Smooth muscle cell (in vitro differentiated cells): ENCODE results near the gene CCBE1. TPM values are rescaled to one million over a fixed set of nuclear protein-coding genes. Genes with fewer than 3 reads are reported as not detected.

Experiments
- DNase-seq: peaks from one replicate; lab custom pipeline; 2025; ENCODE audit not compliant: unreplicated experiment; lab: John Stamatoyannopoulos, UW
- H2AFZ ChIP-seq: fragments of 200-600 bp; sonication (generic); 2 replicates; pipeline ENCODE4 v1.6.0; 2016; ENCODE audit warnings: antibody characterized with exemption, low read depth, mild to moderate bottlenecking
- H3F3A ChIP-seq: fragments of 200-600 bp; sonication (generic); 2 replicates; pipeline ENCODE4 v1.6.0; 2017; ENCODE audit warnings: antibody characterized with exemption, low read depth
- H3K27ac ChIP-seq: fragments of 200-600 bp; sonication (generic); 2 replicates; pipeline ENCODE4 v1.5.1; 2016; ENCODE audit warnings: low read depth, mild to moderate bottlenecking
- H3K27me3 ChIP-seq: fragments of 200-600 bp; sonication (generic); 2 replicates; pipeline ENCODE4 v1.6.1; 2016; ENCODE audit warnings: low read depth, mild to moderate bottlenecking
- H3K36me3 ChIP-seq: fragments of 200-600 bp; sonication (generic); 2 replicates; pipeline ENCODE4 v1.5.1; 2016; ENCODE audit warnings: low read depth
- H3K4me1 ChIP-seq: fragments of 200-600 bp; sonication (generic); 2 replicates; pipeline ENCODE4 v1.5.1; 2016; ENCODE audit warnings: low read depth
- H3K4me2 ChIP-seq: fragments of 200-600 bp; sonication (generic); 2 replicates; pipeline ENCODE4 v1.6.0; 2016; ENCODE audit warnings: mild to moderate bottlenecking
- H3K4me3 ChIP-seq: fragments of 200-600 bp; sonication (generic); 2 replicates; pipeline ENCODE4 v1.5.1; 2016; ENCODE audit warnings: mild to moderate bottlenecking
- H3K79me2 ChIP-seq: fragments of 200-600 bp; sonication (generic); 2 replicates; pipeline ENCODE4 v1.6.0; 2016; ENCODE audit warnings: low read depth, mild to moderate bottlenecking
- H3K9ac ChIP-seq: fragments of 200-600 bp; sonication (generic); 2 replicates; pipeline ENCODE4 v1.6.0; 2016; ENCODE audit warnings: low read depth
- H3K9me3 ChIP-seq: fragments of 200-600 bp; sonication (generic); replicated peaks from 2 replicates; pipeline ENCODE4 v1.5.1; 2016; ENCODE audit warnings: low read depth
- H4K20me1 ChIP-seq: fragments of 200-600 bp; sonication (generic); 2 replicates; pipeline ENCODE4 v1.6.0; 2016; ENCODE audit warnings: low read depth
- CTCF ChIP-seq: fragments of 200-600 bp; sonication (generic); IDR thresholded peaks from 2 replicates; pipeline ENCODE4 v1.5.1; 2017; ENCODE audit warnings: borderline replicate concordance, mild to moderate bottlenecking, antibody characterized with exemption; ENCODE audit not compliant: insufficient read depth, poor library complexity, severe bottlenecking
- WGBS: methylation state at CpG from one replicate; pipeline ENCODE4 v1.1.7; 2016; ENCODE audit warnings: low lambda C conversion rate; 5-methylcytosine and 5-hydroxymethylcytosine counted together
- polyA plus RNA-seq: library from polyadenylated mRNA; unstranded; fragments of >200 nt; fragmentation: Nextera tagmentation; extraction: Ambion mirVana; gene quantifications from 2 replicates; pipeline ENCODE4 v1.2.1, GENCODE V29; 2016
- total RNA-seq: library from RNA; depleted of rRNA; stranded (reverse); fragments of >200 nt; gene quantifications from 2 replicates; pipeline ENCODE4 v1.2.3, GENCODE V29; 2014

CCBE1 gene
- total and polyA plus RNA-seq, 2 experiments from 2014 or later = 3.1 TPM; not detected in 1

GRCh38 chr18:59686260-59686659 lies 11.0 kb downstream of the CCBE1 start:
- Histone ChIP-seq H3K79me2 (no peaks in the 10 kb centered on the region), H4K20me1 (no peaks in the 10 kb centered on the region), H3F3A (no peaks in the 10 kb centered on the region), H3K4me1 (peaks cover 18% of the 10 kb centered on the region), H3K9ac (no peak overlapping the region), H3K27me3 (peaks cover 98% of the 10 kb centered on the region), H2AFZ (no peak overlapping the region), H3K27ac (no peak overlapping the region), H3K4me3 (no peak overlapping the region), H3K9me3 (no peaks in the 10 kb centered on the region), H3K36me3 (no peaks in the 10 kb centered on the region), H3K4me2 (no peak overlapping the region)
- no peak for DNase-seq
- 83% methylated on average over 1 of the region's 1 CpG for WGBS
- no peak for TF ChIP-seq CTCF

GRCh38 chr18:59685501-59685900 lies 11.7 kb downstream of the CCBE1 start:
- Histone ChIP-seq H3K9ac (no peak overlapping the region), H3K9me3 (no peaks in the 10 kb centered on the region), H3F3A (no peaks in the 10 kb centered on the region), H3K27me3 (peaks cover 99% of the 10 kb centered on the region), H2AFZ (no peak overlapping the region), H3K4me1 (peaks cover 19% of the 10 kb centered on the region), H4K20me1 (no peaks in the 10 kb centered on the region), H3K36me3 (no peaks in the 10 kb centered on the region), H3K79me2 (no peaks in the 10 kb centered on the region), H3K27ac (no peak overlapping the region), H3K4me2 (no peak overlapping the region), H3K4me3 (no peak overlapping the region)
- WGBS = 82% methylated on average over 4 of the region's 4 CpGs
- no peak for TF ChIP-seq CTCF
- DNase-seq = no peak

- no peak overlapping the region for H3K27ac ChIP-seq
- H4K20me1 ChIP-seq = no peaks in the 10 kb centered on the region
- TF ChIP-seq CTCF = no peak
- H3K9me3 ChIP-seq = no peaks in the 10 kb centered on the region
- no peak for DNase-seq
- peaks cover 18% of the 10 kb centered on the region for H3K4me1 ChIP-seq
- no peaks in the 10 kb centered on the region for H3K36me3 ChIP-seq
- 72% methylated on average over 2 of the region's 2 CpGs for WGBS
- no peak overlapping the region for H3K4me2 ChIP-seq
- no peak overlapping the region for H2AFZ ChIP-seq
- H3K4me3 ChIP-seq = no peak overlapping the region
- H3K79me2 ChIP-seq = no peaks in the 10 kb centered on the region
- no peak overlapping the region for H3K9ac ChIP-seq
- no peaks in the 10 kb centered on the region for H3F3A ChIP-seq
- H3K27me3 ChIP-seq = peaks cover 92% of the 10 kb centered on the region
Observed at GRCh38 chr18:59684777-59685176, 12.4 kb downstream of the CCBE1 start.

GRCh38 chr18:59681521-59682004 lies 15.7 kb downstream of the CCBE1 start:
- H3K27ac ChIP-seq = no peak overlapping the region
- H3K27me3 ChIP-seq = peaks cover 80% of the 10 kb centered on the region
- H4K20me1 ChIP-seq = no peaks in the 10 kb centered on the region
- no peak for DNase-seq
- H3K4me2 ChIP-seq = no peak overlapping the region
- TF ChIP-seq CTCF = no peak
- no peak overlapping the region for H2AFZ ChIP-seq
- H3F3A ChIP-seq = no peaks in the 10 kb centered on the region
- H3K79me2 ChIP-seq = no peaks in the 10 kb centered on the region
- WGBS = 6% methylated on average over 6 of the region's 6 CpGs
- peaks cover 18% of the 10 kb centered on the region for H3K4me1 ChIP-seq
- no peak overlapping the region for H3K4me3 ChIP-seq
- H3K9me3 ChIP-seq = no peaks in the 10 kb centered on the region
- H3K36me3 ChIP-seq = no peaks in the 10 kb centered on the region
- no peak overlapping the region for H3K9ac ChIP-seq
